Measurements from ENCODE around the gene MASTL. TPM values are rescaled to one million over a fixed set of nuclear protein-coding genes. Genes with fewer than 3 reads are reported as not detected.

The MASTL gene
- total RNA-seq, 1 experiment from 2014 or later, result 25.5 TPM

DNA sequence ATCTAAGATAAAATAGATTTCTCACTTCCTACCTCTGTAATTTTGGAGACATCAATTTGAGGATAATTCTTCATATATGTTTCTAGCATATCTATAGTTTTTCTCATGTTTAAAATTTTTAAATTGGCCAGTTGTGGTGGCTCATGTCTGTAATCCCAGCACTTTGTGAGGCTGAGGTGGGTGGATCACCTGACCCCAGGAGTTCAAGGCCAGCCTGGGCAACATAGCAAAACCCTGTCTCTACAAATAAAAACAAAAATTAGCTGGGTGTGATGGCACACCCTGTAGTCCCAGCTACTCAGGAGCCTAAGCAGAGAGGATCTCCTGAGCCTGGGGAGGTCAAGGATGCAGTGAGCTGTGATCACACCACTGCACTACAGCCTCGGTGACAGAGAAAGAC, 80.6 kb downstream of the MASTL start:
- Mint-ChIP-seq H3K27me3 (ENCODE audit: low read depth) (no peaks in the 10 kb centered on the region), H3K4me1 (peaks cover 4% of the 10 kb centered on the region), H3K27ac (no peak overlapping the region), H3K36me3 (peaks cover 3% of the 10 kb centered on the region), H3K4me3 (no peak overlapping the region), H3K9me3 (no peaks in the 10 kb centered on the region)
- DNase-seq (ENCODE audit: low spot score), result no peak
- ChIA-PET CTCF (interaction anchor here (1.4 kb wide), 1 partner anchor 12 kb away, joined by 5 read pairs; no protein-coding TSS in a partner anchor), POLR2A (no interaction called here)
- TF ChIP-seq FOXJ3 (CRISPR knock-in tag; IDR thresholded peaks at IDR 0.05; ENCODE audit: borderline replicate concordance), result no peak
- TF ChIP-seq, protein P1, sequence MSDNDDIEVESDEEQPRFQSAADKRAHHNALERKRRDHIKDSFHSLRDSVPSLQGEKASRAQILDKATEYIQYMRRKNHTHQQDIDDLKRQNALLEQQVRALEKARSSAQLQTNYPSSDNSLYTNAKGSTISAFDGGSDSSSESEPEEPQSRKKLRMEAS (CRISPR knock-in tag; IDR thresholded peaks at IDR 0.05), result no peak
- TF ChIP-seq SOX15 (CRISPR knock-in tag; IDR thresholded peaks at IDR 0.05), result no peak
- TF ChIP-seq CREB1 (CRISPR knock-in tag; IDR thresholded peaks at IDR 0.05), result no peak
- TF ChIP-seq JUN (CRISPR knock-in tag; IDR thresholded peaks at IDR 0.05), result no peak
- TF ChIP-seq, protein P2, sequence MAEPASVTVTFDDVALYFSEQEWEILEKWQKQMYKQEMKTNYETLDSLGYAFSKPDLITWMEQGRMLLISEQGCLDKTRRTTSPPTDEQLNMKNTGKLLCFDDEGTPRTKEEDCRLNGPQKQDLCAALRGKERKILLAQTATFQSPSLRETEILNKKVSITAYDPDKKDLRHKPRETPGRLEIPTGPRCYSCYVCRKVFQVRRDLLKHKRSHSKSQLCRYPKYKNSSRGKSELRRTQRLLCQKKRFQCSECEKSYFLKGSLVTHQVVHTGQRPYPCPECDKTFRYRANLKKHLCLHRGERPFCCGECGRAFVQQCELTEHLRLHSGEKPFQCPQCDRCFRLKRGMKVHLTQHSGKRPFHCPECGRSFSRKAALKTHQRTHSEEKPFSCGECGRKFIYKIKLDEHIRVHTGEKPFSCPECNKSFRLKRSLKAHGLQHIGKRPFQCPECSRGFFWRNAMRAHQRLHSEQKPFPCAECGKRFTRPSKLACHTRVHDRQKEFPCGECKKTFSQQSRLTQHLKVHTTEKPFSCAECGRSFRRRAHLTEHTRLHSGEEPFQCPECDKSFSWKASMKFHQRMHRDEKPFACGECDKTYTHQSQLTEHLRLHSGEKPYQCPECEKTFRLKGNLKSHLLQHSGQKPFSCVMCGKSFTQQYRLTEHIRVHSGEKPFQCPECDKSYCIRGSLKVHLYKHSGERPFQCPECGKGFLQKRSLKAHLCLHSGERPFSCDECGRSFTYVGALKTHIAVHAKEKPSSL (CRISPR knock-in tag; conservative IDR thresholded peaks at IDR 0.05), result no peak
- TF ChIP-seq, protein P3, sequence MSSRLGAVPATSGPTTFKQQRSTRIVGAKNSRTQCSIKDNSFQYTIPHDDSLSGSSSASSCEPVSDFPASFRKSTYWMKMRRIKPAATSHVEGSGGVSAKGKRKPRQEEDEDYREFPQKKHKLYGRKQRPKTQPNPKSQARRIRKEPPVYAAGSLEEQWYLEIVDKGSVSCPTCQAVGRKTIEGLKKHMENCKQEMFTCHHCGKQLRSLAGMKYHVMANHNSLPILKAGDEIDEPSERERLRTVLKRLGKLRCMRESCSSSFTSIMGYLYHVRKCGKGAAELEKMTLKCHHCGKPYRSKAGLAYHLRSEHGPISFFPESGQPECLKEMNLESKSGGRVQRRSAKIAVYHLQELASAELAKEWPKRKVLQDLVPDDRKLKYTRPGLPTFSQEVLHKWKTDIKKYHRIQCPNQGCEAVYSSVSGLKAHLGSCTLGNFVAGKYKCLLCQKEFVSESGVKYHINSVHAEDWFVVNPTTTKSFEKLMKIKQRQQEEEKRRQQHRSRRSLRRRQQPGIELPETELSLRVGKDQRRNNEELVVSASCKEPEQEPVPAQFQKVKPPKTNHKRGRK (CRISPR knock-in tag; IDR thresholded peaks at IDR 0.05; ENCODE audit: borderline replicate concordance), result no peak
- no peak for TF ChIP-seq TEAD4 (CRISPR knock-in tag; IDR thresholded peaks at IDR 0.05)
- TF ChIP-seq ESRRA (CRISPR knock-in tag; IDR thresholded peaks at IDR 0.05; ENCODE audit: borderline replicate concordance), result no peak
- no peak for TF ChIP-seq CREM (CRISPR knock-in tag; IDR thresholded peaks at IDR 0.05)
- TF ChIP-seq NFE2L1 (CRISPR knock-in tag; IDR thresholded peaks at IDR 0.05), result no peak
- no peak for TF ChIP-seq JAZF1 (CRISPR knock-in tag; IDR thresholded peaks at IDR 0.05)
- TF ChIP-seq, protein P4, sequence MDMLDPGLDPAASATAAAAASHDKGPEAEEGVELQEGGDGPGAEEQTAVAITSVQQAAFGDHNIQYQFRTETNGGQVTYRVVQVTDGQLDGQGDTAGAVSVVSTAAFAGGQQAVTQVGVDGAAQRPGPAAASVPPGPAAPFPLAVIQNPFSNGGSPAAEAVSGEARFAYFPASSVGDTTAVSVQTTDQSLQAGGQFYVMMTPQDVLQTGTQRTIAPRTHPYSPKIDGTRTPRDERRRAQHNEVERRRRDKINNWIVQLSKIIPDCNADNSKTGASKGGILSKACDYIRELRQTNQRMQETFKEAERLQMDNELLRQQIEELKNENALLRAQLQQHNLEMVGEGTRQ (CRISPR knock-in tag; IDR thresholded peaks at IDR 0.05), result no peak
- TF ChIP-seq, protein P5, sequence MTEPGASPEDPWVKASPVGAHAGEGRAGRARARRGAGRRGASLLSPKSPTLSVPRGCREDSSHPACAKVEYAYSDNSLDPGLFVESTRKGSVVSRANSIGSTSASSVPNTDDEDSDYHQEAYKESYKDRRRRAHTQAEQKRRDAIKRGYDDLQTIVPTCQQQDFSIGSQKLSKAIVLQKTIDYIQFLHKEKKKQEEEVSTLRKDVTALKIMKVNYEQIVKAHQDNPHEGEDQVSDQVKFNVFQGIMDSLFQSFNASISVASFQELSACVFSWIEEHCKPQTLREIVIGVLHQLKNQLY (CRISPR knock-in tag; IDR thresholded peaks at IDR 0.05), result no peak
- ATAC-seq, result no peak

Other genes with a start within 250 kb of the MASTL start
- gene ANKRD26, start 54.9 kb upstream of the MASTL start, total RNA-seq (2021), result 7.3 to 10.2 TPM (median 8.1 TPM) in 3 replicates
- gene YME1L1, start 968 bp upstream of the MASTL start, total RNA-seq (2021), result 97.8 to 102 TPM (median 102 TPM) in 3 replicates
- gene ACBD5, start 85.4 kb downstream of the MASTL start, total RNA-seq (2021), result 17.9 to 19.4 TPM (median 18.1 TPM) in 3 replicates